Hematopoietic multipotent progenitor cell treated with erythropoietin and hydrocortisone succinate and interleukin-3 and kit ligand, for 15 days (in vitro differentiated cells): ENCODE results near the gene RTF1.

Experiments used
- DNase-seq: peaks from one replicate; pipeline ENCODE4 v3.0.0-alpha.2; 2015; ENCODE audit warnings: low spot score

Gene RTF1

GRCh38 chr15:41487802-41488201 lies 70.9 kb downstream of the RTF1 start:
- DNase-seq: no peak

- DNase-seq: no peak
Observed at GRCh38 chr15:41489641-41490040, 72.7 kb downstream of the RTF1 start.

GRCh38 chr15:41490355-41490754 lies 73.5 kb downstream of the RTF1 start:
- DNase-seq: no peak

- DNase-seq: no peak
Observed at GRCh38 chr15:41491889-41492288, 75.0 kb downstream of the RTF1 start.

GRCh38 chr15:41492597-41493204 lies 75.8 kb downstream of the RTF1 start:
- no peak for DNase-seq

- no peak for DNase-seq
Observed at GRCh38 chr15:41493205-41493901, 76.5 kb downstream of the RTF1 start, which contains the start of gene ITPKA. Gene ITPKA (plus strand): TSS chr15:41493874. CDS start chr15:41493928, 54 bp downstream.

- no peak for DNase-seq
Observed at GRCh38 chr15:41493902-41494189, 77.0 kb downstream of the RTF1 start.

GRCh38 chr15:41494190-41494921 lies 77.5 kb downstream of the RTF1 start:
- no peak for DNase-seq

- DNase-seq: no peak
Observed at GRCh38 chr15:41494922-41495735, 78.2 kb downstream of the RTF1 start.

GRCh38 chr15:41495736-41496599 lies 79.1 kb downstream of the RTF1 start:
- DNase-seq: no peak

- DNase-seq: no peak
Observed at GRCh38 chr15:41498657-41499056, 81.8 kb downstream of the RTF1 start.

- no peak for DNase-seq
Observed at GRCh38 chr15:41499109-41499851, 82.4 kb downstream of the RTF1 start.

GRCh38 chr15:41501191-41501917 lies 84.5 kb downstream of the RTF1 start:
- DNase-seq: no peak

- no peak for DNase-seq
Observed at GRCh38 chr15:41501931-41502794, 85.3 kb downstream of the RTF1 start.

- no peak for DNase-seq
Observed at GRCh38 chr15:41502795-41503668, 86.1 kb downstream of the RTF1 start.

GRCh38 chr15:41503669-41504010 lies 86.7 kb downstream of the RTF1 start:
- DNase-seq: no peak

GRCh38 chr15:41504751-41505492 lies 88.0 kb downstream of the RTF1 start:
- no peak for DNase-seq

GRCh38 chr15:41505776-41506175 lies 88.9 kb downstream of the RTF1 start:
- no peak for DNase-seq
